Mammary microvascular endothelial cell (primary cell): ENCODE results near the gene OR5T1. TPM values are rescaled to one million over a fixed set of nuclear protein-coding genes. Genes with fewer than 3 reads are reported as not detected.

Experiments
- total RNA-seq: library from RNA; depleted of rRNA; stranded (reverse); fragments of >200 nt; gene quantifications from 2 replicates; pipeline ENCODE4 v1.2.3, GENCODE V29; 2015

OR5T1 gene
- total RNA-seq, result not detected in 2 replicates

DNA sequence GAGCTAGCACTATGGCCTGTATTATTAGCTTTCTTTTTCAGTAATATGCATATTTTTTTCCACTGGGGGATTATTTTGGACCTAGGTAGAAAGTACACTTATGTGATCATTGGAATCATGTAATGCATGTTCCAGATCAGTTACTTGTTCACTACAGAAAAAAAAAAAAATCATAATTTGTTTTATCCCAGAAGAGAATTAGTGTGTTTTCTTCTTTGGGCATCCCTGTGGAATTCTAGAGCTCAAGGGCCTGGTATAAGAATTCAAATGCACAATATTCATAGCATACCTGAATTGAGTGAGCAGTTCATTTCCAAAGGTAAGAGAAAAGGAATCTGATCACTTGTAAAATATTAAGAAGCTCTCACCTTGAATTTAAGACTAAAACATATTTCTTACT lies at the start of gene OR5T1:
OR5T1 (plus strand) TSS at position 301 of the 400 bp plus-strand sequence. CDS start 1,485 bp downstream, outside the sequence.

DNA sequence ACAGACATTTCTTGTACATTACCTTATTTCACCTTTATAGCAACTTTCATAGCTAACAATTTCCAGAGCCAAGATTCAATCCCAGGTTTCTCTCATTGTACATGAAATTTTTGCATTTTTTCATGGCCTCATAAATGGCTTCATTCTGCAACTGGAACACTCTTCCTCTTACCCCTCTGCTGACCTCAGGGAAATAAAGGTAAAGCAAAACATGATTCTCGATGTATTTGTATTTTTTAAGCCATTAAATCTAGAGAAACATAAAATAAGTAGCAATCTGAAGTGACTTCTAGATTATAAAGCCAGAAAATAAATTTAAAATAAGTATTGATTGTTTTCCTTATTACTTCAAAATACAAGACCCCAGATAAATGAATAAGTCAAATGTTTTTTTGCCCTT lies 39.8 kb upstream of the OR5T1 start, which contains the start of gene OR5T2:
OR5T2 (minus strand) TSS at position 101 of the 400 bp plus-strand sequence. CDS start 1,193 bp downstream, outside the sequence.

DNA sequence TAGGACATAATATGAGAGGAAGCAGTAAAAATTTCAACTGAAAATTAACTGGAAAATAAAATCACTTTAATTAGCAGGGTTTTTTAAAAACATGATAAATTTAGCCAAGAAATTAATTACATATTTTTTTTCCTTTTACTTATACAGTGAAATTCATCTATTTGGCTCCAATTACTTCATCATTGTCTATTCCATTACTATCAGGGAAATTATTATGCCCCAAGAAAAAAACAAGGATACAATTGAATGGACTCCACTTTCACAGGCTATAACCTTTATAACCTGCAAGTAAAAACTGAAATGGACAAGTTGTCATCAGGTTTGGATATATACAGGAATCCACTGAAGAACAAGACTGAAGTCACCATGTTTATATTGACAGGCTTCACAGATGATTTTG lies 22.0 kb upstream of the OR5T1 start, which contains the start of gene OR5T3:
OR5T3 (plus strand) TSS at position 301 of the 400 bp plus-strand sequence; CDS start at position 301, 0 bp downstream.

DNA sequence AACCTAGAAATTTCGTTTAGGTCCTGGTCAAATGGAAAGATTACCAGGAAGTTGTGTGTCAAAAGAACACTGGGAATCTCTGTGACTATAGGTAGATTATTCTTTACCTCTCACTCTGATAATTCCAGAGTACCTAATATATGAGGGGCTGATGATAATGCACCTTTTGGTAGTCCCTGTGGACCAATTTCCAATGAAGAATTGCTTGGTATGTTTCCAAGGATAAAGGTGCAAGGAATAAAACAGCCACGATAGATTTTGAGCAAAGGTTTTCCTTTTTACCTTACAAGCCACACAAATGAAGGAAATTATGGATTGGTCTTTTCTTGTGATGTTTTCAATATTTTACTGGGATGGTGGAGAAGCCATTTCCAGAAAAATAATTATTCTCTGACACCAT lies 18.2 kb downstream of the OR5T1 start, which contains the start of gene OR8H1:
OR8H1 (minus strand) TSS at position 101 of the 400 bp plus-strand sequence. CDS start 1,192 bp downstream, outside the sequence.

GRCh38 chr11:56314844-56315243 lies 40.9 kb downstream of the OR5T1 start, which contains the start of gene OR8K3:
OR8K3 (plus strand) TSS chr11:56315144; CDS start chr11:56318307, 3,163 bp downstream.

Other genes with a start within 250 kb of the OR5T1 start
- gene OR5AS1, start 246.5 kb upstream of the OR5T1 start, total RNA-seq, result not detected in 2 replicates
- gene OR8I2, start 180.8 kb upstream of the OR5T1 start, total RNA-seq, result not detected in 2 replicates
- not detected in 2 replicates for gene OR8H2, start 170.5 kb upstream of the OR5T1 start, total RNA-seq
- gene OR8H3, start 151.8 kb upstream of the OR5T1 start, total RNA-seq, result not detected in 2 replicates
- gene OR8J3, start 134.0 kb upstream of the OR5T1 start, total RNA-seq, result not detected in 2 replicates
- gene OR8K5, start 113.8 kb upstream of the OR5T1 start, total RNA-seq, result not detected in 2 replicates
- gene OR5J2, start 97.5 kb upstream of the OR5T1 start, total RNA-seq, result not detected in 2 replicates
- gene OR5T2, start 39.9 kb upstream of the OR5T1 start, total RNA-seq, result not detected in 2 replicates
- not detected in 2 replicates for gene OR5T3, start 21.9 kb upstream of the OR5T1 start, total RNA-seq
- not detected in 2 replicates for gene OR8H1, start 18.1 kb downstream of the OR5T1 start, total RNA-seq
- not detected in 2 replicates for gene OR8K3, start 41.0 kb downstream of the OR5T1 start, total RNA-seq
- not detected in 2 replicates for gene OR8K1, start 71.9 kb downstream of the OR5T1 start, total RNA-seq
- not detected in 2 replicates for gene OR8J1, start 80.1 kb downstream of the OR5T1 start, total RNA-seq
- gene OR8U1, start 101.5 kb downstream of the OR5T1 start, total RNA-seq, result not detected in 2 replicates
- gene OR5AL1, start 138.5 kb downstream of the OR5T1 start, total RNA-seq, result not detected in 2 replicates
- not detected in 2 replicates for gene OR5M3, start 199.2 kb downstream of the OR5T1 start, total RNA-seq
- gene OR5M8, start 217.2 kb downstream of the OR5T1 start, total RNA-seq, result not detected in 2 replicates